ENCODE data around the gene NUBP2. TPM values are rescaled to one million over a fixed set of nuclear protein-coding genes. Genes with fewer than 3 reads are reported as not detected.

Gene NUBP2
- total RNA-seq, 1 experiment from 2014 or later = 103 TPM

DNA sequence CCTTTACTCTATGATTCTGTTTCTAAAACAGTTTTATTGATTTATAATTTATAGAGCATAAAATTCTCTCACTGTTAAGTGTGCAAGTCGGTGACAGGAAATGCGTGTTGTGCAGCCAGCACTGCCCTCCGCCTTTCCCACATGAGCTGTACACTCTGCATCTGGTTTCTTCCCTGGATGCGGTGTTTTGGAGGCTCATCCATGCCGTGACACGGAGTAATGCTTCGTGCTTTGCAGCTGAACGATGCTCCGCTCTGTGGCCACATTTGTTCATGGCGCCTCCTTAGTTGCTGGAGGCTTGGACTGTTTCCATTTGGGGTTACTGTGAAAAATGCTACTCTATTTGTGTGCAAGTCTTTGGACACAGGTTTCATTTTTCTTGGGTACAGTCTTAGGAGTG, 17.9 kb downstream of the NUBP2 start:
- H3K4me2 ChIP-seq (ENCODE audit: low read length) = no peak overlapping the region
- ChIA-PET CTCF (no interaction called here), RAD21 (ENCODE audit: low non-redundant PET in 1 of 2, low total read pairs in 2 of 2, uncharacterized antibody in 2 of 2, unreplicated experiment in 2 of 2) (no interaction called here), POLR2A (no interaction called here)
- no TSS peak for BruUV-seq (replicated peaks)
- H3K27me3 ChIP-seq (ENCODE audit: insufficient read depth, low read length) = no peaks in the 10 kb centered on the region
- H3K36me3 ChIP-seq (ENCODE audit: control insufficient read depth in 1 of 2, insufficient read depth in 2 of 2, low read length in 2 of 2) = no peaks in the 10 kb centered on the region
- H3K9me2 ChIP-seq (ENCODE audit: insufficient read depth) = no peaks in the 10 kb centered on the region
- no peak overlapping the region for H2AFZ ChIP-seq (ENCODE audit: low read depth, low read length, poor library complexity, severe bottlenecking)
- H3K9ac ChIP-seq (ENCODE audit: low read length) = no peak overlapping the region
- H3K9me3 ChIP-seq (ENCODE audit: control insufficient read depth in 1 of 2, insufficient read depth in 1 of 2, low read depth in 1 of 2, low read length in 2 of 2) = peaks cover 0 to 4% of the 10 kb centered on the region in 2 experiments; a peak in 2 of 4 replicates
- H3K4me3 ChIP-seq (replicated peaks in 1 of 2; ENCODE audit: low read depth in 1 of 2, low read length in 2 of 2) = no peak overlapping the region
- DNase-seq (ENCODE audit: low read depth, low spot score) = no peak
- H3K79me2 ChIP-seq (ENCODE audit: insufficient read depth, low read length) = no peaks in the 10 kb centered on the region
- TF ChIP-seq, protein P1, sequence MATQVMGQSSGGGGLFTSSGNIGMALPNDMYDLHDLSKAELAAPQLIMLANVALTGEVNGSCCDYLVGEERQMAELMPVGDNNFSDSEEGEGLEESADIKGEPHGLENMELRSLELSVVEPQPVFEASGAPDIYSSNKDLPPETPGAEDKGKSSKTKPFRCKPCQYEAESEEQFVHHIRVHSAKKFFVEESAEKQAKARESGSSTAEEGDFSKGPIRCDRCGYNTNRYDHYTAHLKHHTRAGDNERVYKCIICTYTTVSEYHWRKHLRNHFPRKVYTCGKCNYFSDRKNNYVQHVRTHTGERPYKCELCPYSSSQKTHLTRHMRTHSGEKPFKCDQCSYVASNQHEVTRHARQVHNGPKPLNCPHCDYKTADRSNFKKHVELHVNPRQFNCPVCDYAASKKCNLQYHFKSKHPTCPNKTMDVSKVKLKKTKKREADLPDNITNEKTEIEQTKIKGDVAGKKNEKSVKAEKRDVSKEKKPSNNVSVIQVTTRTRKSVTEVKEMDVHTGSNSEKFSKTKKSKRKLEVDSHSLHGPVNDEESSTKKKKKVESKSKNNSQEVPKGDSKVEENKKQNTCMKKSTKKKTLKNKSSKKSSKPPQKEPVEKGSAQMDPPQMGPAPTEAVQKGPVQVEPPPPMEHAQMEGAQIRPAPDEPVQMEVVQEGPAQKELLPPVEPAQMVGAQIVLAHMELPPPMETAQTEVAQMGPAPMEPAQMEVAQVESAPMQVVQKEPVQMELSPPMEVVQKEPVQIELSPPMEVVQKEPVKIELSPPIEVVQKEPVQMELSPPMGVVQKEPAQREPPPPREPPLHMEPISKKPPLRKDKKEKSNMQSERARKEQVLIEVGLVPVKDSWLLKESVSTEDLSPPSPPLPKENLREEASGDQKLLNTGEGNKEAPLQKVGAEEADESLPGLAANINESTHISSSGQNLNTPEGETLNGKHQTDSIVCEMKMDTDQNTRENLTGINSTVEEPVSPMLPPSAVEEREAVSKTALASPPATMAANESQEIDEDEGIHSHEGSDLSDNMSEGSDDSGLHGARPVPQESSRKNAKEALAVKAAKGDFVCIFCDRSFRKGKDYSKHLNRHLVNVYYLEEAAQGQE (IDR thresholded peaks at IDR 0.05; ENCODE audit: low read depth) = no peak
- TF ChIP-seq, protein P2, sequence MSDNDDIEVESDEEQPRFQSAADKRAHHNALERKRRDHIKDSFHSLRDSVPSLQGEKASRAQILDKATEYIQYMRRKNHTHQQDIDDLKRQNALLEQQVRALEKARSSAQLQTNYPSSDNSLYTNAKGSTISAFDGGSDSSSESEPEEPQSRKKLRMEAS (IDR thresholded peaks at IDR 0.05) = no peak
- TF ChIP-seq, protein P3, sequence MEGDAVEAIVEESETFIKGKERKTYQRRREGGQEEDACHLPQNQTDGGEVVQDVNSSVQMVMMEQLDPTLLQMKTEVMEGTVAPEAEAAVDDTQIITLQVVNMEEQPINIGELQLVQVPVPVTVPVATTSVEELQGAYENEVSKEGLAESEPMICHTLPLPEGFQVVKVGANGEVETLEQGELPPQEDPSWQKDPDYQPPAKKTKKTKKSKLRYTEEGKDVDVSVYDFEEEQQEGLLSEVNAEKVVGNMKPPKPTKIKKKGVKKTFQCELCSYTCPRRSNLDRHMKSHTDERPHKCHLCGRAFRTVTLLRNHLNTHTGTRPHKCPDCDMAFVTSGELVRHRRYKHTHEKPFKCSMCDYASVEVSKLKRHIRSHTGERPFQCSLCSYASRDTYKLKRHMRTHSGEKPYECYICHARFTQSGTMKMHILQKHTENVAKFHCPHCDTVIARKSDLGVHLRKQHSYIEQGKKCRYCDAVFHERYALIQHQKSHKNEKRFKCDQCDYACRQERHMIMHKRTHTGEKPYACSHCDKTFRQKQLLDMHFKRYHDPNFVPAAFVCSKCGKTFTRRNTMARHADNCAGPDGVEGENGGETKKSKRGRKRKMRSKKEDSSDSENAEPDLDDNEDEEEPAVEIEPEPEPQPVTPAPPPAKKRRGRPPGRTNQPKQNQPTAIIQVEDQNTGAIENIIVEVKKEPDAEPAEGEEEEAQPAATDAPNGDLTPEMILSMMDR (IDR thresholded peaks at IDR 0.05 in 2 of 3, conservative IDR thresholded peaks at IDR 0.05 in 1 of 3; ENCODE audit: borderline replicate concordance in 1 of 3, insufficient read depth in 1 of 3, low read depth in 2 of 3, low read length in 2 of 3) = no peak
- no peak for TF ChIP-seq CEBPB (IDR thresholded peaks at IDR 0.05; ENCODE audit: low read depth)
- no peak for TF ChIP-seq SP1 (IDR thresholded peaks at IDR 0.05; ENCODE audit: low read depth)
- TF ChIP-seq FOSL1 (IDR thresholded peaks at IDR 0.05; ENCODE audit: low read depth) = no peak
- no peak for TF ChIP-seq ZNF274 (IDR thresholded peaks at IDR 0.05; ENCODE audit: low read depth, low read length)
- no peak for TF ChIP-seq SRF (IDR thresholded peaks at IDR 0.05; ENCODE audit: low read depth)
- H3K27ac ChIP-seq (ENCODE audit: low read depth, low read length) = no peak overlapping the region
- intact Hi-C loops (cut with micrococcal nuclease) = no loop called here
- H4K20me1 ChIP-seq (ENCODE audit: insufficient read depth) = no peaks in the 10 kb centered on the region
- no peaks in the 10 kb centered on the region for H3K4me1 ChIP-seq (ENCODE audit: control insufficient read depth in 1 of 2, insufficient read depth in 2 of 2, low read length in 2 of 2)
- ATAC-seq = no peak
